Hepatocyte (in vitro differentiated cells): ENCODE data around the gene CUBN. TPM values are rescaled to one million over a fixed set of nuclear protein-coding genes. Genes with fewer than 3 reads are reported as not detected.

Experiments used
- DNase-seq: peaks from one replicate; pipeline ENCODE4 v3.0.0-alpha.2; 2016; ENCODE audit warnings: low spot score
- H2AFZ ChIP-seq: fragments of 200-600 bp; sonication (generic); 2 replicates; pipeline ENCODE4 v1.6.0; 2016; ENCODE audit warnings: antibody characterized with exemption, mild to moderate bottlenecking
- H3K27ac ChIP-seq: fragments of 200-600 bp; sonication (generic); 2 replicates; pipeline ENCODE4 v1.5.1; 2016; ENCODE audit warnings: mild to moderate bottlenecking
- H3K27me3 ChIP-seq: fragments of 200-600 bp; sonication (generic); 2 replicates; pipeline ENCODE4 v1.6.1; 2016
- H3K36me3 ChIP-seq: fragments of 200-600 bp; sonication (generic); replicated peaks from 2 replicates; pipeline ENCODE4 v1.5.1; 2016; ENCODE audit warnings: low read depth; ENCODE audit not compliant: insufficient read depth
- H3K4me1 ChIP-seq: fragments of 200-600 bp; sonication (generic); 2 replicates; pipeline ENCODE4 v1.5.1; 2016; ENCODE audit warnings: mild to moderate bottlenecking, moderate library complexity; ENCODE audit not compliant: insufficient read depth
- H3K4me2 ChIP-seq: fragments of 200-600 bp; sonication (generic); 2 replicates; pipeline ENCODE4 v1.6.0; 2016
- H3K4me3 ChIP-seq: fragments of 200-600 bp; sonication (generic); 2 replicates; pipeline ENCODE4 v1.5.1; 2016; ENCODE audit warnings: mild to moderate bottlenecking
- H3K79me2 ChIP-seq: fragments of 200-600 bp; sonication (generic); 2 replicates; pipeline ENCODE4 v1.6.0; 2017; ENCODE audit warnings: mild to moderate bottlenecking
- H3K9me2 ChIP-seq: fragments of 200-600 bp; sonication (generic); replicated peaks from 2 replicates; pipeline ENCODE4 v1.6.0; 2017; ENCODE audit warnings: mild to moderate bottlenecking; ENCODE audit not compliant: insufficient read depth
- H3K9me3 ChIP-seq: fragments of 200-600 bp; sonication (generic); 2 replicates; pipeline ENCODE4 v1.5.1; 2016; ENCODE audit warnings: low read depth, mild to moderate bottlenecking
- H4K20me1 ChIP-seq: fragments of 200-600 bp; sonication (generic); 2 replicates; pipeline ENCODE4 v1.6.0; 2016; ENCODE audit warnings: mild to moderate bottlenecking; ENCODE audit not compliant: insufficient read depth, poor library complexity, severe bottlenecking
- EZH2 ChIP-seq: fragments of 200-600 bp; sonication (generic); IDR thresholded peaks from 2 replicates; pipeline ENCODE4 v1.6.1; 2016; ENCODE audit warnings: antibody characterized with exemption, mild to moderate bottlenecking, borderline replicate concordance
- EZH2phosphoT487 ChIP-seq: fragments of 200-600 bp; sonication (generic); IDR thresholded peaks from one replicate; pipeline ENCODE4 v1.6.1; 2018; ENCODE audit warnings: antibody characterized with exemption, mild to moderate bottlenecking, low read depth, moderate library complexity; ENCODE audit not compliant: unreplicated experiment, severe bottlenecking
- WGBS: methylation state at CpG from one replicate; pipeline ENCODE4 v1.1.6; 2016; ENCODE audit warnings: low lambda C conversion rate; ENCODE audit errors: missing lambda C conversion rate; 5-methylcytosine and 5-hydroxymethylcytosine counted together
- polyA plus RNA-seq: library from polyadenylated mRNA; unstranded; fragments of >200 nt; fragmentation: Nextera tagmentation; extraction: Ambion mirVana; gene quantifications from 2 replicates; pipeline ENCODE4 v1.2.1, GENCODE V29; 2016
- total RNA-seq: library from RNA; depleted of rRNA; stranded (reverse); fragments of >200 nt; gene quantifications from 2 replicates; pipeline ENCODE4 v1.2.3, GENCODE V29; 2014
- TF ChIP-seq, protein P1 (sequence below): fragments of 200-600 bp; sonication (generic); IDR thresholded peaks from 2 replicates; pipeline ENCODE4 v1.5.1; 2016; ENCODE audit warnings: antibody characterized with exemption, mild to moderate bottlenecking; ENCODE audit not compliant: poor library complexity

The CUBN gene
- total and polyA plus RNA-seq, 2 experiments from 2014 or later = 2.0 to 10.6 TPM

GRCh38 chr10:17003651-17004286, 125.8 kb downstream of the CUBN start:
- 83% methylated on average over 7 of the region's 7 CpGs for WGBS
- TF ChIP-seq, protein P1, sequence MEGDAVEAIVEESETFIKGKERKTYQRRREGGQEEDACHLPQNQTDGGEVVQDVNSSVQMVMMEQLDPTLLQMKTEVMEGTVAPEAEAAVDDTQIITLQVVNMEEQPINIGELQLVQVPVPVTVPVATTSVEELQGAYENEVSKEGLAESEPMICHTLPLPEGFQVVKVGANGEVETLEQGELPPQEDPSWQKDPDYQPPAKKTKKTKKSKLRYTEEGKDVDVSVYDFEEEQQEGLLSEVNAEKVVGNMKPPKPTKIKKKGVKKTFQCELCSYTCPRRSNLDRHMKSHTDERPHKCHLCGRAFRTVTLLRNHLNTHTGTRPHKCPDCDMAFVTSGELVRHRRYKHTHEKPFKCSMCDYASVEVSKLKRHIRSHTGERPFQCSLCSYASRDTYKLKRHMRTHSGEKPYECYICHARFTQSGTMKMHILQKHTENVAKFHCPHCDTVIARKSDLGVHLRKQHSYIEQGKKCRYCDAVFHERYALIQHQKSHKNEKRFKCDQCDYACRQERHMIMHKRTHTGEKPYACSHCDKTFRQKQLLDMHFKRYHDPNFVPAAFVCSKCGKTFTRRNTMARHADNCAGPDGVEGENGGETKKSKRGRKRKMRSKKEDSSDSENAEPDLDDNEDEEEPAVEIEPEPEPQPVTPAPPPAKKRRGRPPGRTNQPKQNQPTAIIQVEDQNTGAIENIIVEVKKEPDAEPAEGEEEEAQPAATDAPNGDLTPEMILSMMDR = no peak
- TF ChIP-seq EZH2phosphoT487 (no peak), EZH2 (no peak)
- Histone ChIP-seq H3K79me2 (no peaks in the 10 kb centered on the region), H3K4me1 (no peaks in the 10 kb centered on the region), H3K4me3 (no peak overlapping the region), H4K20me1 (no peaks in the 10 kb centered on the region), H3K9me3 (no peaks in the 10 kb centered on the region), H3K4me2 (no peak overlapping the region), H3K27ac (no peak overlapping the region), H3K36me3 (no peaks in the 10 kb centered on the region), H3K27me3 (no peaks in the 10 kb centered on the region), H3K9me2 (no peaks in the 10 kb centered on the region), H2AFZ (no peak overlapping the region)
- no peak for DNase-seq

DNA sequence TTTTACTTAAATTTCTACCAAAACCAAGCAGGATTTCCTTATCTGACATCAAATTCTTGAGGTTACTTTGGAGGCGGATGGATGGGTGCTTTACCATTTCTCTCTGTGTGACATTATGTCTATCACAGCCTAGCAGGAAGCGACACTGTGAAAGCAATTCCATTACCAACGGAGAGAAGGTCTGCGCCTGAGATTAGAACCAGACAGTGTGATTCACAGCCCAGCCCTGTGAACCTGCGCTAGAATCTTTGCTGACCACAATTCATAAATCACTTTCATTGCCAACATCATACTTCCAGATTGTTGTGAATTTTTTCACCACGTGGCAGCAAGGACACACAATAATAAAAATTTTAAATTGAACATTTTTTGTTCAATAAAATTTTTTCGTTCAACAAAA, 126.5 kb downstream of the CUBN start:
- H3K4me2 ChIP-seq = no peak overlapping the region
- H3K36me3 ChIP-seq = no peaks in the 10 kb centered on the region
- no peak overlapping the region for H2AFZ ChIP-seq

DNA sequence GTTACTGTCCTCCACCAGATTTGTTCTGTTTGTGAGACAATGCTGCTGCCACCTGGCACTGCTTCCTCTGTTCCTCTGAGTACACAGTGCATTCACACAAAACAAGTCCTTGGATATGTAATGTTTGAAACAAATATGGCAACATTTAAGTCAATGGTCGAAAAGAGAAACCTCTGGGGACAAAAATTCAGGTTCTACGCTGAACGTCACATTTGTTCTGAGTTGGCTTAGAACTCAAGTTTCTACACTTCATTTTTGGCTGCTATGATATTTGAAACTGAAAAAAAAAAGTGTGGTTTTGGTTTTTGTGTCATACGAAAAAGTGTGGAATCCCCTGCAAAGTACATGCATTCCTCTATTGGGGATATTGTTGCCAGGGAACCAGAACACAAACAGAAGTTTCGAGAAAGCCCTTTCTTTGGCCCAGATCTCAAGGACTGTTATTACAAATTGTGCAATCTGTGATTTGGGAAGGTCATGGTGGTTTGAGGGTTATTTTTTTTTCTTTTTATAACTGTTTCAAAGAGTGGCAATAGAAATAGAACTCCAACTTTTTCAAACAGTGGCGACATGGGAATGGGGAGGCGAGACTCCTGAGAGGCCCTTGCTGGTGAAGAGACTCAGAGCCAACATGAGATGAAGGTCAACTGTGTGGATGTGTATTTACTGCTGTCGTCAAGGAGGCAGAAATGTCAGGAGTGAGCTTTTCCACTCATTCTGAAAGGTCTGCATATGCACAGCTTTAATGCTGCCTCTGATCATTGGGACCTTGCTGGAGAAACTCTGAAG, 127.5 kb downstream of the CUBN start:
- Histone ChIP-seq H3K36me3 (no peaks in the 10 kb centered on the region), H3K79me2 (no peaks in the 10 kb centered on the region), H2AFZ (no peak overlapping the region), H3K9me3 (no peaks in the 10 kb centered on the region), H3K4me3 (no peak overlapping the region), H4K20me1 (no peaks in the 10 kb centered on the region), H3K4me2 (no peak overlapping the region), H3K27me3 (no peaks in the 10 kb centered on the region), H3K9me2 (no peaks in the 10 kb centered on the region), H3K4me1 (no peaks in the 10 kb centered on the region), H3K27ac (peak overlapping the region; percentile 53)
- whole genome bisulfite sequencing = 82% methylated on average over 8 of the region's 8 CpGs
- DNase-seq = no peak
- TF ChIP-seq EZH2 (no peak), EZH2phosphoT487 (no peak)
- TF ChIP-seq, protein P1 = no peak

More for the DNA sequence above, 126.5 kb downstream of the CUBN start:
- TF ChIP-seq, protein P1 = no peak
- no peak for TF ChIP-seq EZH2
- no peak for TF ChIP-seq EZH2phosphoT487
- Histone ChIP-seq H3K27ac (peak overlapping the region; percentile 53), H3K27me3 (no peaks in the 10 kb centered on the region), H3K4me3 (no peak overlapping the region), H3K79me2 (no peaks in the 10 kb centered on the region), H4K20me1 (no peaks in the 10 kb centered on the region), H3K9me3 (no peaks in the 10 kb centered on the region), H3K9me2 (no peaks in the 10 kb centered on the region), H3K4me1 (no peaks in the 10 kb centered on the region)
- WGBS = 52% methylated on average over 7 of the region's 7 CpGs
- peak; percentile 38 for DNase-seq
